Caco-2 (cell line): ENCODE measurements around the gene APC. TPM values are rescaled to one million over a fixed set of nuclear protein-coding genes. Genes with fewer than 3 reads are reported as not detected.

Experiments
- BruUV-seq: library from RNA; stranded (reverse); fragments of 400-500 nt; replicated peaks from 2 replicates; lab custom pipeline; 2021; lab: Mats Ljungman, UMichigan
- CTCF ChIA-PET: fragments of 300-600 bp; sonication (Branson Sonifier 250); formaldehyde crosslinking; loops from one replicate; lab custom pipeline; 2022; ENCODE audit warnings: antibody characterized with exemption; lab: Charles Lee
- POLR2A ChIA-PET: fragments of 300-600 bp; sonication (Branson Sonifier 250); formaldehyde crosslinking; loops from one replicate; lab custom pipeline; 2022; ENCODE audit warnings: antibody characterized with exemption; lab: Charles Lee
- DNase-seq, 2 experiments: peaks; one replicate each; pipeline versions ENCODE4 v3.0.0 to v3.0.0-alpha.2; 2020 to 2022
- H3K27me3 ChIP-seq: replicated peaks from 2 replicates; pipeline ENCODE4 v1.6.0; 2011; ENCODE audit warnings: low read length; ENCODE audit not compliant: control insufficient read depth, insufficient read depth
- H3K36me3 ChIP-seq: 2 replicates; pipeline ENCODE4 v1.5.1; 2011; ENCODE audit warnings: low read length; ENCODE audit not compliant: control insufficient read depth, insufficient read depth
- H3K4me1 ChIP-seq: fragments of 250-450 bp; sonication (Bioruptor Pico); 2 replicates; pipeline ENCODE4 v1.5.1; 2020; ENCODE audit warnings: mild to moderate bottlenecking
- H3K4me3 ChIP-seq: 2 replicates; pipeline ENCODE4 v1.5.1; 2011; ENCODE audit warnings: low read depth, mild to moderate bottlenecking, control low read depth, low read length
- H3K9me3 ChIP-seq: fragments of 250-450 bp; sonication (Bioruptor Pico); 2 replicates; pipeline ENCODE4 v1.5.1; 2020; ENCODE audit warnings: mild to moderate bottlenecking, moderate library complexity
- H3K27ac Mint-ChIP-seq: one replicate; pipeline ENCODE4 v1.8.0; 2022; ENCODE audit warnings: mixed read lengths; ENCODE audit not compliant: unreplicated experiment
- H3K27me3 Mint-ChIP-seq: one replicate; pipeline ENCODE4 v1.8.0; 2022; ENCODE audit warnings: mixed read lengths; ENCODE audit not compliant: insufficient read depth, unreplicated experiment
- H3K36me3 Mint-ChIP-seq: one replicate; pipeline ENCODE4 v1.8.0; 2022; ENCODE audit warnings: mild to moderate bottlenecking, mixed read lengths; ENCODE audit not compliant: insufficient read depth, unreplicated experiment
- H3K4me1 Mint-ChIP-seq: one replicate; pipeline ENCODE4 v1.8.0; 2022; ENCODE audit warnings: low read depth, mixed read lengths; ENCODE audit not compliant: unreplicated experiment
- H3K4me3 Mint-ChIP-seq: one replicate; pipeline ENCODE4 v1.8.0; 2022; ENCODE audit warnings: mild to moderate bottlenecking, moderate library complexity, mixed read lengths; ENCODE audit not compliant: unreplicated experiment
- H3K9me3 Mint-ChIP-seq: one replicate; pipeline ENCODE4 v1.8.0; 2022; ENCODE audit warnings: mixed read lengths; ENCODE audit not compliant: unreplicated experiment
- intact Hi-C: fragments of 100-400 bp; cut with micrococcal nuclease; formaldehyde crosslinking; loops from one replicate; pipeline ENCODE4 v1.10.0; 2022; ENCODE audit not compliant: unreplicated experiment
- total RNA-seq: library from RNA; stranded (reverse); gene quantifications from 2 replicates; pipeline ENCODE4 v1.2.3, GENCODE V29; 2022
- TF ChIP-seq, protein P1 (sequence below), 2 experiments: fragments of 200-600 bp in 1 of 2; IDR thresholded peaks; 1 replicate in 1 of 2; 2 replicates in 1 of 2; pipeline versions ENCODE4 v1.5.1 to v1.8.0; 2011 to 2022; ENCODE audit warnings: antibody characterized with exemption in 1 of 2, control low read depth in 1 of 2, inconsistent platforms in 1 of 2, low read depth in 1 of 2, low read length in 1 of 2, mild to moderate bottlenecking in 1 of 2, moderate library complexity in 1 of 2; ENCODE audit not compliant: insufficient read depth in 1 of 2, severe bottlenecking in 1 of 2, unreplicated experiment in 1 of 2

The APC gene
- total RNA-seq, 1 experiment from 2014 or later, result 28.6 TPM

GRCh38 chr5:112690605-112691338, 46.9 kb upstream of the APC start:
- H3K9me3 ChIP-seq, result no peaks in the 10 kb centered on the region
- Mint-ChIP-seq H3K4me1 (peaks cover 14% of the 10 kb centered on the region), H3K36me3 (no peaks in the 10 kb centered on the region), H3K9me3 (no peaks in the 10 kb centered on the region), H3K27me3 (peaks cover 7% of the 10 kb centered on the region), H3K27ac (no peak overlapping the region), H3K4me3 (no peak overlapping the region)
- POLR2A ChIA-PET, result no interaction called here
- BruUV-seq, result no TSS peak
- intact Hi-C loops, result loop anchor here (1.0 to 5.0 kb wide), 5 partner anchors 47 to 172 kb away; partner anchors contain the start of genes APC and SRP19
- H3K36me3 ChIP-seq, result no peaks in the 10 kb centered on the region
- no peaks in the 10 kb centered on the region for H3K27me3 ChIP-seq
- H3K4me1 ChIP-seq, result peaks cover 4% of the 10 kb centered on the region; the same call in 1 of the 2 replicates
- TF ChIP-seq, protein P1, sequence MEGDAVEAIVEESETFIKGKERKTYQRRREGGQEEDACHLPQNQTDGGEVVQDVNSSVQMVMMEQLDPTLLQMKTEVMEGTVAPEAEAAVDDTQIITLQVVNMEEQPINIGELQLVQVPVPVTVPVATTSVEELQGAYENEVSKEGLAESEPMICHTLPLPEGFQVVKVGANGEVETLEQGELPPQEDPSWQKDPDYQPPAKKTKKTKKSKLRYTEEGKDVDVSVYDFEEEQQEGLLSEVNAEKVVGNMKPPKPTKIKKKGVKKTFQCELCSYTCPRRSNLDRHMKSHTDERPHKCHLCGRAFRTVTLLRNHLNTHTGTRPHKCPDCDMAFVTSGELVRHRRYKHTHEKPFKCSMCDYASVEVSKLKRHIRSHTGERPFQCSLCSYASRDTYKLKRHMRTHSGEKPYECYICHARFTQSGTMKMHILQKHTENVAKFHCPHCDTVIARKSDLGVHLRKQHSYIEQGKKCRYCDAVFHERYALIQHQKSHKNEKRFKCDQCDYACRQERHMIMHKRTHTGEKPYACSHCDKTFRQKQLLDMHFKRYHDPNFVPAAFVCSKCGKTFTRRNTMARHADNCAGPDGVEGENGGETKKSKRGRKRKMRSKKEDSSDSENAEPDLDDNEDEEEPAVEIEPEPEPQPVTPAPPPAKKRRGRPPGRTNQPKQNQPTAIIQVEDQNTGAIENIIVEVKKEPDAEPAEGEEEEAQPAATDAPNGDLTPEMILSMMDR (IDR thresholded peaks at IDR 0.05; ENCODE audit: insufficient read depth in 1 of 2, low read depth in 1 of 2, low read length in 1 of 2, severe bottlenecking in 1 of 2, unreplicated experiment in 1 of 2), result no peak
- DNase-seq, result no peak
- CTCF ChIA-PET, result interaction anchor here (0.5 to 2.5 kb wide), 9 partner anchors 17 to 231 kb away, joined by 3 to 58 read pairs (median 5); partner anchors contain the start of gene REEP5
- no peak overlapping the region for H3K4me3 ChIP-seq

DNA sequence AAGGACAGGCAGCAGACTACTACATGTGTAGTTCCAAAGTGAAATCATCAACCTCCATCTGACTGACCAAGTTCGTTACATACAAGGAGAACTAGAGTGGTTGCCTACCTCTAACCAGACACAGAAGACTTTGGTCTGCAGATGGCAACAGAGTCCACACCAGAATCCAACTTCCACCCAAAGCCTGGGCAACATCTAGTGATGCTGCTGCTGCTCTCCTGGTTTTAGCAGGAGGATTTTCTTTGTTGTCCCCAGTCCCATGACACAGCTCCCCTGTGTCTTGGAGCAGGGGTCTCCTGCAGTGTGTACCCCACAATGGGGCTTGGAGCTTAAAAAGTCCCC, 46.4 kb upstream of the APC start:
- peaks cover 14% of the 10 kb centered on the region for H3K4me1 Mint-ChIP-seq
- Histone ChIP-seq H3K4me1 (peaks cover 4% of the 10 kb centered on the region; the same call in 1 of the 2 replicates), H3K36me3 (no peaks in the 10 kb centered on the region), H3K4me3 (no peak overlapping the region), H3K9me3 (no peaks in the 10 kb centered on the region), H3K27me3 (no peaks in the 10 kb centered on the region)
- H3K27ac Mint-ChIP-seq, result no peak overlapping the region
- no peak for DNase-seq
- TF ChIP-seq, protein P1 (IDR thresholded peaks at IDR 0.05; ENCODE audit: insufficient read depth in 1 of 2, low read depth in 1 of 2, low read length in 1 of 2, severe bottlenecking in 1 of 2, unreplicated experiment in 1 of 2), result no peak
- BruUV-seq, result no TSS peak
- H3K4me3 Mint-ChIP-seq, result no peak overlapping the region
- peaks cover 7% of the 10 kb centered on the region for H3K27me3 Mint-ChIP-seq
- H3K36me3 Mint-ChIP-seq, result no peaks in the 10 kb centered on the region
- intact Hi-C loops, result loop anchor here (1.0 to 5.0 kb wide), 5 partner anchors 46 to 171 kb away; partner anchors contain the start of genes APC and SRP19
- ChIA-PET POLR2A (interaction anchor here (1.6 kb wide), 1 partner anchor 16 kb away, joined by 5 read pairs; no protein-coding TSS in a partner anchor), CTCF (interaction anchor here (0.6 to 2.5 kb wide), 11 partner anchors 16 to 231 kb away, joined by 3 to 58 read pairs (median 4); partner anchors contain the start of gene REEP5)
- no peaks in the 10 kb centered on the region for H3K9me3 Mint-ChIP-seq

DNA sequence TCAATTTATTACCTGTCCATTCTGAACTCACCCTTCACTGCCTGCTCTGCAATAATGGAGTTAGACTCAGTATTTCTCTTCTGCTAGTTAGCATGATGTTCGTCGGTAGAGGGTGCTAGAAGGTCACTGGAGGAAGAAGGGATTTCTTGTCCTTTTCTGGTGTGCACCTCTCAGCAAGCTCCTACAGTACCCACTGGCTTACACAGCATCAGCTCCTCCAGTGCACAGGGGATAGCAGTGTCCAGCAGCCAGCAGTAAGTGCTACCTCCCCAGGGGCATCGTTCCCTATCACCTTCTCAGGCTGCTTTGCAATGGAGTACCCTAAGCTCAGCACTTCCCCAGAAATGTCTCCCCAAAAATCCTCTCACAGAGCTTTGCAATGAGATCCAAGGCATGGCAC, 45.9 kb upstream of the APC start:
- Mint-ChIP-seq H3K4me3 (no peak overlapping the region), H3K27me3 (peaks cover 6% of the 10 kb centered on the region), H3K9me3 (no peaks in the 10 kb centered on the region), H3K4me1 (peaks cover 14% of the 10 kb centered on the region), H3K36me3 (no peaks in the 10 kb centered on the region), H3K27ac (no peak overlapping the region)
- Histone ChIP-seq H3K4me3 (no peak overlapping the region), H3K4me1 (peaks cover 4% of the 10 kb centered on the region; the same call in 1 of the 2 replicates), H3K9me3 (no peaks in the 10 kb centered on the region), H3K27me3 (no peaks in the 10 kb centered on the region), H3K36me3 (no peaks in the 10 kb centered on the region)
- BruUV-seq, result no TSS peak
- intact Hi-C loops, result loop anchor here (1.0 to 5.0 kb wide), 5 partner anchors 46 to 171 kb away; partner anchors contain the start of genes APC and SRP19
- ChIA-PET POLR2A (interaction anchor here (1.6 kb wide), 1 partner anchor 16 kb away, joined by 5 read pairs; no protein-coding TSS in a partner anchor), CTCF (interaction anchor here (0.6 to 2.5 kb wide), 12 partner anchors 16 to 474 kb away, joined by 3 to 58 read pairs (median 4); partner anchors contain the start of genes REEP5 and SRP19)
- peak; percentile 62 to 73 for DNase-seq
- TF ChIP-seq, protein P1 (IDR thresholded peaks at IDR 0.05; ENCODE audit: insufficient read depth in 1 of 2, low read depth in 1 of 2, low read length in 1 of 2, severe bottlenecking in 1 of 2, unreplicated experiment in 1 of 2), result peak; percentile 61 to 80
